ENCODE measurements around the gene GTF2F2. TPM values are rescaled to one million over a fixed set of nuclear protein-coding genes. Genes with fewer than 3 reads are reported as not detected.
"Not testable (repeated sequence)": the region's sequence is repeated elsewhere in the genome, so short reads cannot be mapped to it uniquely, and the experiment has no call there.

Gene GTF2F2
- total RNA-seq, 2 donors from 2014 or later: 20.4 to 23.3 TPM

DNA sequence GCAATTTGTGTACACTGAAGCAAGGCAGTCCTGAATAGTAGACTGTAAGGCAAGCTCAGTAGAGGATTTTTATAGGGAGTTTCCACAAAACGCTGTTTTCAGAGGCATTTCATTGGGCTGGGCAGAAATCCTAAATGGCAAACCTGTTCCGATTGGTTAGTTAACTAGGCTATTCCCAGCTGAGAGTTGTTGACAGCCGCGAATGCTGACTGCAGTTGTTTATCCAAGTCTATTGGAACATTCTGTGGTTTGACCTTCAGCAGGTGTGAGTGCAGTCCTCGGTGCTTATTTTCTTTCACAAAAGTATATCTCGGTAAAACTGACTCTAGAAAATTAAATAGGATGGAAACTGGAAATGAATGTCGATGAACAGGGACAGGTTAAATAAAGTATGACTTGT is 175.2 kb downstream of the GTF2F2 start:
- Mint-ChIP-seq H3K27ac (peak overlapping the region in 1 of 2 donors; percentile 49), H3K36me3 (no peaks in the 10 kb centered on the region), H3K9me3 (no peaks in the 10 kb centered on the region)
- DNase-seq (ENCODE audit: low spot score in 2 of 2): no peak
- ATAC-seq: no peak

DNA sequence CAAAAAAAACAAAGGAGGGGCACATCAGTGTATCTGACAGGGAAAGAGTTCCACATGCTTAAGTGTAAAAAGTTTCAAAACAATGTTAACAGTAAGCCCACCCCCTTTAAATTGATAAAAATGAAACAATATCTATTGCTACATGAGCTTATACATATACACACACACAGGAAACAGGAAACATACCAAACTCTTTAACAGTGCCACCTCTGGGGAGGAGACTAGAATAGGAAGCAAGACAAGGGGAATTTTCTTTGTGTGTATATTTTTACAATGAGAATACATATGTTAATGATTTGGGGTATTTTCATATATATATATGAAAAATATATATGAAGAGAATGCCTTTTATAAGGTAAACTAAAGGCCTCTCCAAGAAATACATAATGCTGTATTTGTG is 175.9 kb downstream of the GTF2F2 start:
- no peak for DNase-seq (ENCODE audit: low spot score in 2 of 2)
- Mint-ChIP-seq H3K9me3 (no peaks in the 10 kb centered on the region), H3K27ac (peak overlapping the region in 1 of 2 donors; percentile 49), H3K36me3 (no peaks in the 10 kb centered on the region)
- ATAC-seq: no peak

DNA sequence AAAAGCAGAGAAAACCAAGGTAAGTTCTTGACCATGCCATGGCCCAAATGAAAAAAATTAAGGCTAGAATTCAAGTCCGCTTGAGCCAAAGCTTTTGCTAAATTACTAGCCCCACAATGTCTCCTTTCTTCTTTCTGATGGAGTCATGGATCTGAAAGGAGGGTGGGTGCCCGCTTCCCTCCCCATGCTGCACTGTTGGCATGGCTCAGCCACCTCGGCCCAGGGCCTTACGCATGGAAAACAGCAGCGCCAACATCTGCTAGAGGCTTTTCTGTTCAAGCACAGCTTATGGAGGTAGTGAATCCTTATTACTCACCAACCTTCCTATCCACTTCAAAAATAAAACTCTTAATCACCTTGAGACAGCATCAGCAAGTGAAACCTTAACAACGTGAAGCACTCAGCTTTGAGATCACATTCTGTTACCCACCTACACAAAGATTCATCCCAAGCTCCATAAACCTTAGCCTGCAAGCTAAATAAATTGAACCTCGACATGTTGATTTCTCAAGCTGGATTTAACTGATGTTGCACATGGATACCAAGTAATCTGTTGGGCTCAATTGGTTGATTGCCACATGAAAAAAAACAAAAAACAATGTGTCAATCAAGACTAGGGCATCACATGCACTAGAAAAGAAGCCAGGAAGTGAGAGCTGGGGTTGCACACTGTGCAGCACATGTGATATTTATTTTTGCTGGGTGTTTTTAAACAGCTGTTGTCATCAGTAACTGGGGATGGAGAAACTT is 177.3 kb downstream of the GTF2F2 start:
- DNase-seq (ENCODE audit: low spot score in 2 of 2) (peak in 1 of 2 donors; percentile 27), ATAC-seq (peak; percentile 81 to 91)
- Mint-ChIP-seq H3K27ac (peak overlapping the region in 1 of 2 donors; percentile 78), H3K9me3 (no peaks in the 10 kb centered on the region), H3K36me3 (no peaks in the 10 kb centered on the region)

DNA sequence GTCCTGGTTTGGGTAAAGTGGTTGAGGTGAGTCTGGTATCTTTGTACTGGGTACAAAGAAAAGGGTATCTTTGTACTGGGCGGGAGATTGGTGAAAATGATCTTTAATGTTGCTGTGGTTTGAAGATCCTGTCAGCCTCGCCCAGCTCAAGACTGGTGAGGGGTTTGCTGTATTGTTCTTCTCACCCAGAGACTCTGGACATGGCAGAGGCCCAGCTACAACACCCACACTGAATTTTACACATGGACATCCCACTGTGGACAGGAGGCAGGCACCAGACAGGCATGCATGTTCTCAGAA is 177.8 kb downstream of the GTF2F2 start:
- ATAC-seq: peak in 1 of 2 donors; percentile 53
- DNase-seq (ENCODE audit: low spot score in 2 of 2): no peak
- no peaks in the 10 kb centered on the region for H3K36me3 Mint-ChIP-seq
- H3K9me3 Mint-ChIP-seq: no peaks in the 10 kb centered on the region
- H3K27ac Mint-ChIP-seq: no peak overlapping the region

DNA sequence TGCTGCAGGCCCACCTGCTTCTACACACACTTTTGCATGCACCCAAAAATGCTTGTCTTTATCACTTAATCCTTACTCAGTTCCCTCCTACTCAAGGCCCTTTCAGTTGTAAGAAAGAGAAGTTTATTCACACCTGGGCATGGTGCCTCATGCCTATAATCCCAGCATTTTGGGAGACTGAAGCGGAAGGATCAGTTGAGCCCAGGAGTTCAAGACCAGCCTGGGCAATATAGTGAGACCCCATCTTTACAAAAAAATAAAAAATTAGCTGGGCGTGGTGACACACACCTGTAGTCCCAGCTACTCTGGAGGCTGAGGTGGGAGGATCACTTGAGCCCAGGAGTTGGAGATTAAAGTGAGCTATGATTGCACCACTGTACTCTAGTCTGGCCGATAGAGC is 178.2 kb downstream of the GTF2F2 start:
- H3K27ac Mint-ChIP-seq; DNase-seq (ENCODE audit: low spot score in 2 of 2); H3K36me3 Mint-ChIP-seq; H3K9me3 Mint-ChIP-seq; ATAC-seq: not testable (repeated sequence)

DNA sequence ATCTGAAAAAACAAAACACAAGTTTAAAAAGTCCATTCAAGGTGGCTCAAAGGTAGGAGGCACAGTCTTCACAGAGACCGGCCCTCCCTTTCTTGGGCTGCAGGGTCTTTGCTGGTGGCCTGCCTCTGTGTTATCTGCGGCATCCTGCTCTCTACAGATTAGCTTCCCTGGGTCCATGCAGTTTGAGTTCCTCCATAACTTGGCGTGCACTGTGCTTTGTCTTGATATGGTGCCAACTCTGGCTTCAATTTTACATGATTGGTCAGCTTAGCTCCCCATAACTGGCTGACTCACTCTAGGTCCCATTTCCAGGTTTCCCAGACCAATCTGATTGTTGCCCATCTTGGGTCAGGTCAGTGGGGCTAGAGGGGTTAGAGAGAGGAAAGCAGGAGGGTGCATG is 178.9 kb downstream of the GTF2F2 start:
- Mint-ChIP-seq H3K27ac (no peak overlapping the region), H3K36me3 (no peaks in the 10 kb centered on the region), H3K9me3 (no peaks in the 10 kb centered on the region)
- ATAC-seq (no peak), DNase-seq (ENCODE audit: low spot score in 2 of 2) (no peak)

DNA sequence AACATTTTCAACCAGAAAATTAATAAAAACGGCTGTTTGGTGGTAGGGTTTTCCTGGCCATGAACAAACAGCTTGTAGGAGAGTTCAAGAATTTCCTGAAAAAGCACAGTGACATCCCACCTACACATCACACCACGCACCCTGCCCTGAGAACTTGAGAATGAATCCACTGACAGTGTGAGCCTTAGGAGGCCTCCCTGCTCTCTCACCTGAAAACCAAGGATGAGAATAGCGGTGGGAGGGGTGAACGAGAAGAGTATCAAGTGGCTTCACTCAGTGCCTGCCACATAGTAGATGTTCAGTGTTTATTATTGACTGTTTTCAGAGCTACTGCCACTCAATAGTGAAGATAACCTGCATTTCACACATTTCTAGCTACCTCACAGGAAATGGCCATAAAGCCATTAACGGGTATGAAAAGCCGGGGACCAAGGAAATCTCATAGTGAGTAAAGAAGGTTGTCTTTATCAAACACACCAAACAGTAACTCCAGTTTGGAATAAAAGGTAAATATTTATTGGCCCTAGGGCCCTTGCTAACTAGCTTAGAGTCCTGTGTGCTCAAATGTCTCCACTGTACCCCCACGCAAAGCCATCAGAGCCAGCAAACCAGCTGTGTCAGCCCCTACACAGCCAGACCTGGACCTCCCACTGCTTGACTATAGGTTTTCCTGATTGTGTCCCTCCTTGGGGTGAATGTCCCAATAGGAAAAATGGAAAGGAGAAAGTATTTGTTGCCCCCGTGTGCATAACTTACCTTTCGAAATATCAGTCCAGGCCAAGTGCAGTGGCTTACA is 180.1 kb downstream of the GTF2F2 start:
- Mint-ChIP-seq H3K27ac (no peak overlapping the region), H3K9me3 (no peaks in the 10 kb centered on the region), H3K36me3 (no peaks in the 10 kb centered on the region)
- DNase-seq (ENCODE audit: low spot score in 2 of 2) (no peak), ATAC-seq (no peak)

DNA sequence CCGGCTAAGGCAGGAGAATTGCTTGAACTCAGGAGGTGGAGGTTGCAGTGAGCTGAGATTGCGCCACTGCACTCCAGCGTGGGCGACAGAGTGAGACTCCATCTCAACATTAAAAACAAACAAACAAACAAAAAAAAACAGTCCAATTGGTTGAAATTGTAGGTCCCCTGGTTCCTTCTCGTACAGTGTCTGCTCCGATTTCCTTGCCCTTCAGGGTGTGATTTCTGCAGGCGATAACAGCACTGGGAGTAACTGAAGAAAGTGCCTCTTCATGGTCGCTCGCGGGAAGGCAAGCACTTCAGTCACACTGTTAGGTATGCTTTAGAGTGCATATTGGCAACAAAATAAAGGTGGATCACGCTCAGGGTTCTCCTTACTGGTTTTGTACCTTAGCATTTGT is 181.0 kb downstream of the GTF2F2 start:
- DNase-seq (ENCODE audit: low spot score in 2 of 2) (no peak), ATAC-seq (no peak)
- no peaks in the 10 kb centered on the region for H3K36me3 Mint-ChIP-seq
- H3K27ac Mint-ChIP-seq: no peak overlapping the region
- no peaks in the 10 kb centered on the region for H3K9me3 Mint-ChIP-seq

DNA sequence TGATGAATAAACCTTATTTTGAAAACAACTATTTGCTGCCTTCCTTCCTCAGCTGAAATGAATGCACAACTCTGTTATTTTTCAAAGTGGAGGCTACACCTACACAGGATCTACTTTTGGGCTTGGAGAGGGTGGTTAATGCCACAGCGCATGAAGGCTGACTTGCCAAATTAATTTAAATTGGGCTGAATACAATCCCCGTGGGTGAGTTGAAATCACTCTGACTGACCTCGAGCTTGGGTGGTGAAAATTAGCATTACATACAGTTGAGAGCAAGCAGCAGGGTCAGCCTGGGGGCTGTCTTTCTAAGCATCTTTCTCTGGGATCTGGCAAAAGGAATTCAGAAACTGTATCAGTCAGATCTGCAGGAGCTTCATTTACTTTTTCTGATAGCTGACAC is 182.2 kb downstream of the GTF2F2 start:
- no peaks in the 10 kb centered on the region for H3K9me3 Mint-ChIP-seq
- H3K36me3 Mint-ChIP-seq: no peaks in the 10 kb centered on the region
- ATAC-seq (no peak), DNase-seq (ENCODE audit: low spot score in 2 of 2) (no peak)
- no peak overlapping the region for H3K27ac Mint-ChIP-seq

DNA sequence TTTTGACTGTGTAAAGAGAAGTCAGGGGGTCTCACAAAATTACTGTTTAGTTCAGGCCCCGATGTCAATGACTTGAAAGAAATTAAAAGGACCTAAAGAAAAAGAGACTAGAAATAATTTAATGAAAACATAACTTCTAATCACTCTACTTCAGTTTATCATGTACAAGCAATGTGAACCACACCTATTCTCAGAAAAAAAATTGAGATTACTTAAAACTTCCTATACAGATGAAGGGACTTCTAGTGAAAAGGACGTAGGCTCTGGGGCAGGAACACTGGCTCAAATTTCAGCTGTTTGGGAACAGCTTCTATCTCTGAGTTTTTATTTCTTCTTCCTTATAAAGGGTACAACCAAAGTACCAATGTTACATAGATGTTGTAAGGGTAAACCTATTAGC is 182.7 kb downstream of the GTF2F2 start:
- H3K27ac Mint-ChIP-seq: no peak overlapping the region
- H3K36me3 Mint-ChIP-seq: no peaks in the 10 kb centered on the region
- H3K9me3 Mint-ChIP-seq: no peaks in the 10 kb centered on the region
- DNase-seq (ENCODE audit: low spot score in 2 of 2) (no peak), ATAC-seq (no peak)

DNA sequence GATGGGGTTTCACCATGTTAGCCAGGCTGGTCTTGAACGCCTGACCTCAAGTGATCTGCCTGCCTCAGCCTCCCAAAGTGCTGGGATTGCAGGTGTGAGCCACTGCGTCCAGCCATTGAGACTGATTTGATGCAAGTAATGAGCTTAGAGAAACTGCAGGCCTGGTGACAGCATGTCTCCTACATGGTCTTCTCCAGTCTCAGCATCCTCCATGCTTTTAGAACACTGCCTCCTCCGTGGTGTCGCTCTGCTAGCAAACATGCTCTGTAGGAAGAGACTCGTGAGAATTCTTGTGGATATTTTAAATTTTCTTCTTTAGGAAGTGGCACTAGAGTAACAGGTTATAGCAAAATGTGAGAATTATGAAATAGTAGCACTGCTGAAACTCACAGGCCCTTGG is 183.6 kb downstream of the GTF2F2 start:
- H3K9me3 Mint-ChIP-seq: no peaks in the 10 kb centered on the region

DNA sequence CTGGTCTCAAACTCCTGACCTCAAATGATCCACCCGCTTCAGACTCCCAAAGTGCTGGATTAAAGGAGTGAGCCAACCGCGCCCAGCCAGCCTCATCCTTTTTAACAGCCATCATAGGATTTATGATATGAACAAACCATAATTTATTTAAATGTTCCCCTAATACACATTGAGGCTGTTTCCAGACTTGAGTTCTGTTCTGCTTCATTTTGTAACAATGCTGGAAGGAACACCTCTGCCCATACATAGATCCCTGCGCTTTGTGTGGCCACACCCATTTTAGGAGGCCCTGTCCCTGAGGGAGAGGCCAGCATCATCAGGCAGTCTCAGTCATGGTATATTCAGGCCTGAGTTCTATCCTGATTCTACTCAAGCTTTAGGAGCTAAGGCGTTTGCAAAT is 184.8 kb downstream of the GTF2F2 start:
- peak overlapping the region in 1 of 2 donors; percentile 29 for H3K27ac Mint-ChIP-seq
- no peak for ATAC-seq
- H3K36me3 Mint-ChIP-seq: no peaks in the 10 kb centered on the region
- DNase-seq (ENCODE audit: low spot score in 2 of 2): no peak
- no peaks in the 10 kb centered on the region for H3K9me3 Mint-ChIP-seq

More for the DNA sequence above, 183.6 kb downstream of the GTF2F2 start:
- Mint-ChIP-seq H3K27ac (no peak overlapping the region), H3K36me3 (no peaks in the 10 kb centered on the region)
- no peak for DNase-seq (ENCODE audit: low spot score in 2 of 2)
- no peak for ATAC-seq

DNA sequence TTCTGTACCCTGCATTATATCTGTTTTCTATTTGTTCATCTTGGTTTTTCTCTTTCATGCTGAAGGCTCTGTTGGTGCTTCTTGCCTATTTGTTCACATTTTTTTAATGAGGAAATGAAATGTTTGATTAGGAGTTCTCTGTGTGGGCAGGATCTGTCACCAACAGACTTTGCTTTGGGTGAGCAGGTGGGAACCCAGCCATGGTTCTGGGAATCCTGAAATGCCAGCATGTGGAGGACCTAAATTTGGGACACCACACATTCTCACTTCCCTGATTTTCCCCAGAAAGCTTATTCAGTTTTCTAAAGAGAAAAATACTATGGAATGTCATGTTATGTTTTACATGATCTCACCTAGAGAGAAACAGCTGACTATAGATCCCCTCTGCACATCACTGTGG is 186.7 kb downstream of the GTF2F2 start:
- no peaks in the 10 kb centered on the region for H3K36me3 Mint-ChIP-seq
- no peak for DNase-seq (ENCODE audit: low spot score in 2 of 2)
- H3K27ac Mint-ChIP-seq: no peak overlapping the region
- no peaks in the 10 kb centered on the region for H3K9me3 Mint-ChIP-seq
- no peak for ATAC-seq

DNA sequence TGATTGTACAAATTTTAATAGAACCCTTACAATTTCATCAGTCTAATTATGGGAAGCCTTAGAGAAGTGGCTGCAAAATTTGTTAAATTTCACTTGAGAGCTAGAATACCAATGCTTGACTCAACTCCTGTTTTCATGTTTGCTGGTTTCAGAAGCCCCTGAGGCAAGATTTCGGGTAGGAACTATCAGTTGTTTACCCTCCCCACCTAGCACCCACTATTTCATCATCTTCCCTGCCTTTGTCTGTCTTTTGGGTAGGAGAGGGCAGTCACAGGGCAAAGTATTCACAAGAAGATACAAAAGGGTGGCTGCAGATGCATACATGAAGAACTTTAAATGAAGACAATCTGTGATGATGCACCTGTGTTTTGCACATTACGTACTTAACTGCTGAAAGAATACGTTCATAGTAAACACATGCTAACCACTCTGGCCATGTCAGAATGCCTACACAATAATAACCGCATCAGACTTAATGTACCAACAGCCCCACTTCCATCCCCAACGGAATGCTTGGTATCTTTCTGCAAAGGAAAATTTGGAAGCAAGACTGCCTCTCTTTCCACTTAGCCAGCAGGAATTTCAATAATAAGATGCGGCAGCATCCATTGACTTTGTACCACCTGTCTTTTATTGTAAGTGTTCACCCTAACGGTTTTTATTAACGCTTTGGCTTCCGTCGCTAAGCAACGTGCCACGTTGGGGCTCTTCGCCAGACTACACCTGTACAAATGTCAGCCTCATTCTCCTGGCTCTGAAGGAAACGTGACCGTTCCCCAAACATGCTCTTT is 190.2 kb downstream of the GTF2F2 start:
- Mint-ChIP-seq H3K9me3 (no peaks in the 10 kb centered on the region), H3K36me3 (no peaks in the 10 kb centered on the region), H3K27ac (peak overlapping the region in 1 of 2 donors; percentile 86)
- ATAC-seq: peak in 1 of 2 donors; percentile 16
- no peak for DNase-seq (ENCODE audit: low spot score in 2 of 2)

DNA sequence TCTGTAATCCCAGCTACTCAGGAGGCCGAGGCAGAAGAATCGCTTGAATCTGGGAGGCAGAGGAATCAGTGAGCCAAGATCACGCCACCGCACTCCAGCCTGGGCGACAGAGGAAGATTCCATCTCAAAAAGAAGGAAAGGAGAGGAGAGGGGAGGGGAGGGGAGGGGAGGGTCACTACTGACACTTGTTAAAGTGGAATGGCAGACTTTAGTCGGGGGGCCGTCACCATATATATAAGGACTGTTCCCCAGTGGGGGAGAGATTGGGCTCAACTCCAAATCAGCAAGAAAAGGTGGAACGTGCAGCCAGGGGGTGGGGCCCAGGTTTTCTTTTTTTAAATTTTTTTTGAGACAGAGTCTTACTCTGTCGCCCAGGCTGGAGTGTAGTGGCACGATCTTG is 194.5 kb downstream of the GTF2F2 start:
- ATAC-seq (no peak), DNase-seq (ENCODE audit: low spot score in 2 of 2) (no peak)
- Mint-ChIP-seq H3K9me3 (no peaks in the 10 kb centered on the region), H3K36me3 (no peaks in the 10 kb centered on the region), H3K27ac (no peak overlapping the region)

DNA sequence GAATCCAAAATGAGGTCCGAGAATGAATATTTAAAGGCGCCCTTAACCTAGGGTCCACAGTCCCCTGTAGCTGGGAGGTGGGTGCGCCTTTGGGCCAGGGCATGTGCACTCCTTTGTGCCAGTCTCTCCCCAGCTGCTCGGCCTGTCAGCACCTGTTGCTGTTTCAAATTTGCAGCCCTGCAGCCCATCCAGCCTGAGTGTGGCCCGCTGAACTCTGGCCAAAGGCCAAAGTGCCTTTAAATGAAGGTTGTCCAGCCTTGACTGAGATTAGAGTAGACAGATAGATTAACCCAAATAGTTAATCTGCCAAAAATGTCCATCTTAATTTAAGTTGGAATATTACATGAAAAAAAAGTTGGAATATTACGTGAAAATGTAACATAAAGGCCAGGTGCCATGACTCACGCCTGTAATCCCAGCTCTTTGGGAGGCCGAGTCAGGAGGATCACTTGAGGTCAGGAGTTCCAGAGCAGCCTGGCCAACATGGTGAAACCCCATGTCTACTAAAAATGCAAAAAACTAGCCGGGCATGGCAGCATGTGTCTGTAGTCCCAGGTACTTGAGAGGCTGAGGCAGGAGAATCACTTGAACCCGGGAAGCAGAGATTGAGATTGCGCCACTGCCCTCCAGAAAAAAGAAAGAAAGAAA is 195.3 kb downstream of the GTF2F2 start:
- Mint-ChIP-seq H3K27ac (no peak overlapping the region), H3K36me3 (no peaks in the 10 kb centered on the region), H3K9me3 (no peaks in the 10 kb centered on the region)
- no peak for ATAC-seq
- DNase-seq (ENCODE audit: low spot score in 2 of 2): no peak

DNA sequence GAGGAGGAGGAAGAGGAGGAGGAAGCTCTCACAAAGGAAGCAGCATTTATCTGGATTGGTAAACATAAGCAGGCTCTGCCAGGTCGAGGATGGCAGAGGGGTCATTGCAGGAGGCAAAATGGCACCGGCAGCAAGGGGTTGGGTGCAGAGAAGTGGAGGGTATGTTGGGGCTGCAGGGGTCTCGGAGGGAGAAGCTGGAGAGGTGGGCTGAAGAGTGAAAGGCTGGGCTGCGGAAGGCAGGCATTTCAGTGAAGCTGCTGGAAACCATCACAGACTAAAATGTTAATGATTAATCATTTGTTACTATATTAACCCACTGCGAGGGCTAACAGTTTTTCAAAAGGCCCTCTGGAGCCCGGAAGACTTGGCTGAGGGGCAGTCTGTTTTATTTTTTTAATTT is 196.0 kb downstream of the GTF2F2 start:
- H3K27ac Mint-ChIP-seq: no peak overlapping the region
- DNase-seq (ENCODE audit: low spot score in 2 of 2) (no peak), ATAC-seq (no peak)
- no peaks in the 10 kb centered on the region for H3K9me3 Mint-ChIP-seq
- no peaks in the 10 kb centered on the region for H3K36me3 Mint-ChIP-seq

Measured in activated naive CD4-positive, alpha-beta T cell treated with anti-CD3 and anti-CD28 coated beads, Interleukin-2, amount 50 U/mL, for 72 hours (primary cell).